ENCODE data around the gene PSMB11.

The PSMB11 gene

DNA sequence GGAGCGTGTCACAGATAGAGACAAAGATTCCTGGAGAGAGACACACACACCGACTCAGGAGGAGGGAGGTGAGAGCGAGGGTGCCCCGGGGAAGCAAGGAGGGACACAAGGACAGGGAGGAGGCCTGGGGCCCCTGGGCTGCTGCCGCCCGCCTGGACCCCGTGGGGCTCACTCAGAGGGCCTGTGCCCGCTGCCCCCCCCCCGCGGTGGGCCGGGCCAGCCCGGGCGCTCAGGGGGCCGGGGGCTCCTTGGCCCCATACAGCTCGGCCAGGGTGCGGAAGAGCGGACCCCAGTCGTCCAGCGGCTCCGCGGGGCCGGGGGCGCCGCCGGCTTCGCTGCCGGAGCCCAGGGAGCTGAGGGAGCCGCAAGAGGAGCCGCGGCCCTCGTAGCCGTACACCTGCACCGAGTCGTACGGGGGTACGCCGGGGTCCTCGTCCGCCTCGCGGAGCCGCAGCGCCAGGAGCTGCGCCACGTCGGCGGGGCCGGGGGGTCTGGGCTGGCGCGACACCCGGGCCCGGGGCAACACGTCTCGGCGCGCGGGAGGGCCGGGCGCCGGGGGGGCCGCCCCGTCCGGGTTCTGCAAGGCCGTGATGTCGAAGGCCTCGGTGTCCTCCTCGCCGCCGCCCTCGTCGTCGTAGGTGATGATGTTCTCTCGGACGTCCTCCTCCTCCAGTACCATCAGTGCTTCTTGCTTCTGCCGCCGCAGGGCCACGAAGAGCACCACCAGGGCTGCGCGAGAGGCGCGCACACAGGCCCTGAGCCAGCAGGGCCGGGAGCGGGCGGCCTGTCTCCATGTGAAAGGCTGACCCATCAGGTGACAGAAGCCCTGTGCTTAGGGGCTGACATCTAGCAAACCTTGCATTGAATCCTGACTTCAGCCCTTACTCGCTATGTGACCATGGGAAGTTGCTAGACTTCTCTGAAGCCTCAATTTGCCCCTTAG lies 6.0 kb downstream of the PSMB11 start:
- FAIRE-seq (no peak), DNase-seq (ENCODE audit: insufficient read length) (no peak)

DNA sequence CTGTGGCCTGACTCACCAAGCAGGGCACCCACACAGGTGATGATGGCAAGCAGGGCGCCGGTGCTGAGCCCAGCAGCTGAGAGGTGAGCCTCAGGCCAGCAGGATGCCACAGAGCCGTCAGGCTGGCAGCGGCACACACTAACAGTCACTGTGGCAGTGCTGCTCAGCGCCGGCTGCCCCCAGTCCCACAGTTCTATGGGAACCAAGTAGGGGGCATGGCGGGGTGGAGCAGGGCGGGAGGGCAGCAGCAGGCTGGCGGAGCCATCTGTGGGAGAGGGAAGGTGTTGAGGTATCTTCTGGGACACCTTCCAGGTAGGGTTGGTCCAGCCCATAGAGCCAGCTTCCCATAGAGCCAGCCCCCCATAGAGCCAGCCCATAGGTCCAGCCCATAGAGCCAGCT lies 7.0 kb downstream of the PSMB11 start:
- DNase-seq (ENCODE audit: insufficient read length), result no peak
- no peak for FAIRE-seq
- TF ChIP-seq POLR2AphosphoS5 (IDR thresholded peaks at IDR 0.05; ENCODE audit: low read depth, low read length) (no peak), TAF1 (IDR thresholded peaks at IDR 0.05; ENCODE audit: borderline replicate concordance, low read depth, low read length) (no peak), POLR2A (IDR thresholded peaks at IDR 0.05; ENCODE audit: low read depth, low read length) (no peak)

More for the DNA sequence above, 6.0 kb downstream of the PSMB11 start:
- TF ChIP-seq POLR2AphosphoS5 (IDR thresholded peaks at IDR 0.05; ENCODE audit: low read depth, low read length) (no peak), TAF1 (IDR thresholded peaks at IDR 0.05; ENCODE audit: borderline replicate concordance, low read depth, low read length) (no peak), POLR2A (IDR thresholded peaks at IDR 0.05; ENCODE audit: low read depth, low read length) (no peak)

DNA sequence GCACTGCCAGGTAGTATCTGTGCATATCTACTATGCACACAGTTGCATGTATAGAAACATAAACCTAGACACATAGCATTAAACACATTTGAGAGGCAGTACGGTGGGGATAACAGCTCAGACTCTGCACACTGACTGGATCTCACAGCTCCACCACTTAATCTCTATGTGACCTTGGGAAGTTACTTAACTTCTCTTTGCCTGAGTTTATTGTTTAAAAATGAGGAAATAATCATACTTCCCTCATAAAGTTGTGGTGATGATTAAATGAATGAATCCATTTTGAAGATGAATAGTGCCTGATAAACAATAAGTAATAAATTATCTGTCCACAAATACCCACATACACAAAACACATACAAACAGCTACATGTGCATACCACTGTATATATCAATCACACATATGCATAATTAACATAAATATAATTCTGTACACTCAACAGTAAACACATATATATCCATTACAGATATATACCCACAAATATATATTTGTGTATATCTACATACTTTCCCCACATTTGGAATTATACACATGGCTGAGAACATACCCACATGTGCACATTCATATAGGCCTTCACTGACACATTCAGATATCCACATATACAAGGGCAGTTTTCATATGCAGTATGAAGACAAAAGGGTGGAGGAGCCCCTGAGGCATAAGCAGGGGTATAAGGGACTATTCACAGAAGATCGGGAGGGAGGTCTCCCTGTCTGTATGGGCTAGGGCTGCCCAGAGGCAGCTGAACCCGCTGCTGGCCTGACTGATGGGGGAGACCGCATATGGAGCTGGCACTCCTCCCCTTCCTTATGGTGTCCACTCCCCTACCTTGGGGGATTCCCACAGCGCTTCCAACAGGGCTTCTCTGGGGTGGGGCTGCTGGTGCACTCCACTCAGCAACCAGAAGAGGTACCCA lies 9.4 kb downstream of the PSMB11 start:
- DNase-seq (ENCODE audit: insufficient read length) (no peak), FAIRE-seq (no peak)
- TF ChIP-seq POLR2AphosphoS5 (IDR thresholded peaks at IDR 0.05; ENCODE audit: low read depth, low read length) (no peak), TAF1 (IDR thresholded peaks at IDR 0.05; ENCODE audit: borderline replicate concordance, low read depth, low read length) (no peak), POLR2A (IDR thresholded peaks at IDR 0.05; ENCODE audit: low read depth, low read length) (no peak)

DNA sequence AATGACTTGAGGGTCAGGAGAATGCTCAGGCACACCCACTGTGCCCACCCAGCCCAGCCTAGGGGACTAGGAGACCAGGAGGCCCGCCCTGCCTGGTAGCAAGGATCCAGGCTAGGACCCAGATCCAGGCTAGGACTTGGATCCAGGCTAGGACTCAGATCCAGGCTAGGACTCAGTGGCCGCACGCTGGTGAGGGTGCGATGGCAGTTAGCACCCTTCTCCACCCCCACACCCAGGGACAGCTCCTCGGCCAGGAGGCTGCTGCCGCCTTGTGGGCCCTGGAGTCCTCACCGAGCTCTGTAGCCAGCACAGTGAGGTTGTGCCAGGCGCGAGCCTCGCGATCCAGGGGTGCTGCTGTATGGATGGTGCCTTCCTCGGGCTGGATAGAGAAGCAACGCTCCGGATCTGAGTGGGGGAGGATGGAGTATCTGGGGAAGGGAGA lies 10.2 kb downstream of the PSMB11 start:
- TF ChIP-seq POLR2AphosphoS5 (IDR thresholded peaks at IDR 0.05; ENCODE audit: low read depth, low read length) (no peak), TAF1 (IDR thresholded peaks at IDR 0.05; ENCODE audit: borderline replicate concordance, low read depth, low read length) (no peak), POLR2A (IDR thresholded peaks at IDR 0.05; ENCODE audit: low read depth, low read length) (no peak)
- no peak for DNase-seq (ENCODE audit: insufficient read length)
- FAIRE-seq, result no peak

DNA sequence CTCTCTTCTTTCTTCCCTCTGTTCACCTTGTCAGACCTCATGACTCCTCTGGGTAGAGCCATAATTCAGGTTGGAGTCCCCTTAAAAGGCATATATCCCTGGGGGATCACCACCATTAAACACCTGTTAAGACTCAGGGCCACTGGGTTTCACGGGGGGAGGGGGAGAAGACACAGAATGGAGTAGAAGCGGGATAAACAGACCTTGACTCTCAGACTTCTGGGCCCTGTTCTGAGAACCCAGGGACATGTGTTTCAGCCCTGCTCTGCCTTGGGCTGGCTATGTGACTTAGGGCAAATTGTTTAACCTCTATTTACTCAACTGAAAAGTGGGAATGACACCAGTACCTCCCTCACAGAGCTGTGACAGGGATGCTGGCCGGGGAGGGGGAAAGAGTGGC lies 10.7 kb downstream of the PSMB11 start:
- TF ChIP-seq TAF1 (IDR thresholded peaks at IDR 0.05; ENCODE audit: borderline replicate concordance, low read depth, low read length), result no peak
- TF ChIP-seq POLR2A (IDR thresholded peaks at IDR 0.05; ENCODE audit: low read depth, low read length), result no peak
- no peak for TF ChIP-seq POLR2AphosphoS5 (IDR thresholded peaks at IDR 0.05; ENCODE audit: low read depth, low read length)
- no peak for DNase-seq (ENCODE audit: insufficient read length)
- FAIRE-seq, result no peak

DNA sequence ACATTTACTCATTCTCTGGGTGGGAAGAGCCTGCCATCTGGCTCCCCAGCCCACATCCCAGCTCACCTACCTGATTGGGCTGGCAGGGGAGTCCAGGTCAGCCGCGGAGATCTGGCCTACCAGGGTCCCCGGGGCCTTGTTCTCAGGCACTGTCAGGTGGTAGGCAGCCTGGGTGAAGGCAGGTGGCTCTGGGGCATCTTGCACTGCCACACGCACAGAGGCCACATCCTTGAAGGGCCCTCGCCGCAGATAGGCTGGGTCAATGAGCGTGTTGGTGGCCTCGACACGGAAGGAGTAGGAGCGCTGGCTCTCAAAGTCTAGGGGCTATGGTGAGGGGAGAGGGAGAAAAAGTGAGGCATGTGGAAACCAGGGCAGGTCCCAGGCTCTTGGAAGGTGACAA lies 11.4 kb downstream of the PSMB11 start:
- no peak for FAIRE-seq
- no peak for TF ChIP-seq TAF1 (IDR thresholded peaks at IDR 0.05; ENCODE audit: borderline replicate concordance, low read depth, low read length)
- TF ChIP-seq POLR2A (IDR thresholded peaks at IDR 0.05; ENCODE audit: low read depth, low read length), result no peak
- TF ChIP-seq POLR2AphosphoS5 (IDR thresholded peaks at IDR 0.05; ENCODE audit: low read depth, low read length), result no peak
- no peak for DNase-seq (ENCODE audit: insufficient read length)

DNA sequence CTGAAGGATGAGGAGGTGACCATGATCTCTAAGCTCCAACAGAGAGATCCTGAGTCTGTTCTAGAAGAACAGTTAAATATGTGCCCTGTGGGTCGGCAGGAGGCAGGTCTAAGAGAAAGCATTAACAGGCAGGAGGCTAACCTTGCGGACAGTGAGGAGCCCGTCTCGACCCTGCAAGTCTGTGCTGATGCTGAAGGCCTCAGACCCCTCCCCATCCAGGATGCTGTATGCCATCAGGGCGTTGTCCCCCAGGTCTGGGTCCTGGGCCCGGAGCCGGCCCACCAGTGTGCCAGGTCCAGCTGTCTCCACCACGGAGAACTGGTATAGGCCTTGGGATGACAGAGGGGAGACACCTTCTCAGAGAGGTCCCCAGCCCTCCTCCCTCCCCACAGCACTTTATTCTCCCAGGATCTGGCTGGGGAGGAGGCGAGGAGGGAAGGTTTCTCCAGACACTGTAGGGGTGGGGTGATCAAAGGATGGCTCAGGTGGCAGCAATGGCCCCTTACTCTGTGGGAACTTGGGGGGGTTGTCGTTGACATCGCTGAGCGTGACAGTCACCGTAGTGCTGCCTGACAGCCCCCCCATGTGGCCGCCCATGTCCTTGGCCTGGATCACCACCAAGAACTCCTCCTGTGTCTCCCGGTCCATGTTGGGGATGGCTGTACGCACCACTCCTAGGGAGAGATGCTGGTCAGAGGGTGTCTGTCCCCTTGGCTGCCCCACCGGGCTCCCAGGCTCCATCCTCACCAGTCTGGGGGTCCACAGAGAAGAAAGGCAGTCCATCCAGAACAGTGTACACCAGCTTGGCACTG lies 12.2 kb downstream of the PSMB11 start:
- DNase-seq (ENCODE audit: insufficient read length), result no peak
- TF ChIP-seq TAF1 (IDR thresholded peaks at IDR 0.05; ENCODE audit: borderline replicate concordance, low read depth, low read length) (no peak), POLR2A (IDR thresholded peaks at IDR 0.05; ENCODE audit: low read depth, low read length) (no peak), POLR2AphosphoS5 (IDR thresholded peaks at IDR 0.05; ENCODE audit: low read depth, low read length) (no peak)
- peak; percentile 74 for FAIRE-seq

DNA sequence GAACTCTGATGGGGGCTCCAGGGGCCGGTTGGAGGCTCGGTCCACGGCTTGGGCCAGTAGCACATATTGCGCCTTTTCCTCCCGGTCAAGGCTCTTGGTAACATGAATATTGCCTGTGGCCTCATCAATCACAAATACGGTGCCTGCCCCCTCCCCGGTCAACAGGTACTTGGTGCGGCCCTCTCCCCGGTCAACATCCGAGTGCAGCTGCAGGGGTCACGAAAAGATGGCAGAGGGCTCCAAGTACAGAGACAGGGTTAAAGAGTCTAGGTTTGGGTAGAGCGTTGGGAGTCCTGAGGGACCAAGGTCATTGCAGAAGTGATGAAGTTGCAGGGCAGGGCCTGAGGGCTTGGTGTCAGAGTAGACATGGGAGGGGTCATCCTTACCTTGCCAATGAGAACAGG lies 13.1 kb downstream of the PSMB11 start:
- DNase-seq (ENCODE audit: insufficient read length), result no peak
- no peak for FAIRE-seq
- TF ChIP-seq POLR2AphosphoS5 (IDR thresholded peaks at IDR 0.05; ENCODE audit: low read depth, low read length) (no peak), POLR2A (IDR thresholded peaks at IDR 0.05; ENCODE audit: low read depth, low read length) (no peak), TAF1 (IDR thresholded peaks at IDR 0.05; ENCODE audit: borderline replicate concordance, low read depth, low read length) (no peak)

DNA sequence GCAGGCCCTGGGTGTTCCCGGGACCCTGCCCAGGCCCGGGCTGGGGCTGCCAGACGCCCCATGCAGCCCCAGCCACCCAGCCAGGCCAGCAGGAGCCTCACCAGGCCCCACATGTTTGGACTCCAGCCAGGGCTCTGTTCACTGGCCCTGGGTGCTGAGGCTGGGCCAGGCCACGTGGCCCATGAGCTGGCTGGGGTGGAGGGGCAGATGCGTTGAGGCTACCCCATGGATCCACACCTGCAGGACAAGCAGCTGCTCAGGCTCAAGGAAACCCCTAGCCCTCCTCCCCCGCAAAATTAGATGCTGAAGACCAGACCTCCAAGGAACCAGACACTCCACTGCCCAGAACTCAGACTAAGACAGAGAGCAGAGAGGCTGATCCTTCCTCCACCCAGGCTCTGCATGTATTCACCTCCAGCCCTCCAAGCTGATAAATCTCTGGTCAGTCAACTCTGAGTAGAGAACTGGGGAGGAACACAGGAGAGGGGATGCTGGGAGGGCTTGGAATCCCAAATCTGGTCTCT lies 13.7 kb downstream of the PSMB11 start:
- DNase-seq (ENCODE audit: insufficient read length) (no peak), FAIRE-seq (no peak)
- TF ChIP-seq TAF1 (IDR thresholded peaks at IDR 0.05; ENCODE audit: borderline replicate concordance, low read depth, low read length), result no peak
- TF ChIP-seq POLR2AphosphoS5 (IDR thresholded peaks at IDR 0.05; ENCODE audit: low read depth, low read length), result no peak
- TF ChIP-seq POLR2A (IDR thresholded peaks at IDR 0.05; ENCODE audit: low read depth, low read length), result no peak

DNA sequence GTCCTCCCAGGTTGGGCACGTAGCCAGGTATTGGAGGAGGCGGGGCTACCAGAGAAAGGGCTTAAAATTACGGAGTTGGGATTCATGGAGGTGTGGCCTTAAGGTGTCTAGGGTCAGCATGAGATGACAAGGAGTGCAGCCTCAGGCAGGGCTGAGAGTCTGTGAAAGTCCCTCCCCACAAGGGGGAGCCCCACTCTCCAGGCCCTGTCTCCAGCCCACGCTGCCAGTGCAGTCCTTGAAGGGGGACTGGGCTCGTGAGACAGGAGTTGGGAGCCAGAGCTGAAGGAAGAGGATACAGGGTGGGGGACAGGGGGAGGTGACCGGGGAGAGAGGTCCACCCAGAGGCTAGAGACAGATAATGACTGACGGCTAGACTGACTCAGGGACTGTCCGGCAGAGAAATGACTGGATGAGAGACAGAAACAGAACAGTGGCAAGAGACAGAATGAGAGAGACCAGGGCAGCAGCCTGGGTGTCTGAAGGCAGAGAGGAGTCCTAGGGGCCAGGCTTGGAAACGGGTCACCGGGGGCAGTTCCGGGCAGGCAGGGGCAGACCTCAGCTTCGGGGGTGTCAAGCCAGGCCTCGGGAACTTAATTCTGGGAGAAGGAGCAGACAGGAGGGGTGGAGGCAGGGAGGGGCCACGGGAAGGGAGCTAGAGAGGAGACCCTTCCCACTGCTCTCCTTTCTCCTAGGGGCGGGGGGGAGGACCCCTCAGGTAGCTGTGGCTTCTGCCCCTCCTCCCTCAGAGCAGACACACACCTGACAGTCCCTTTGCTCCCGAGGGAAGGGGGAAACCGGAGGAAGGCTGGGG lies 14.3 kb downstream of the PSMB11 start:
- TF ChIP-seq POLR2A (IDR thresholded peaks at IDR 0.05; ENCODE audit: low read depth, low read length), result no peak
- no peak for TF ChIP-seq POLR2AphosphoS5 (IDR thresholded peaks at IDR 0.05; ENCODE audit: low read depth, low read length)
- TF ChIP-seq TAF1 (IDR thresholded peaks at IDR 0.05; ENCODE audit: borderline replicate concordance, low read depth, low read length), result no peak
- peak; percentile 96 for FAIRE-seq
- peak; percentile 90 for DNase-seq (ENCODE audit: insufficient read length)

Data from GM12892 (cell line).